Measurements from ENCODE around the gene USP10.
A peak's percentile ranks its signal among the peaks of the same experiment; 100 is the strongest.

USP10 gene

GRCh38 chr16:84775262-84775810, 75.5 kb downstream of the USP10 start:
- DNase-seq (ENCODE audit: low read depth) = no peak

- DNase-seq (ENCODE audit: low read depth) = no peak
These were observed 77.6 kb downstream of the USP10 start for GRCh38 chr16:84777435-84777834.

- no peak for DNase-seq (ENCODE audit: low read depth)
These were observed 78.9 kb downstream of the USP10 start for GRCh38 chr16:84778720-84779119.

GRCh38 chr16:84780063-84780462, 80.3 kb downstream of the USP10 start:
- no peak for DNase-seq (ENCODE audit: low read depth)

- DNase-seq (ENCODE audit: low read depth) = no peak
These were observed 81.0 kb downstream of the USP10 start for GRCh38 chr16:84780544-84781376.

GRCh38 chr16:84782846-84783245, 83.0 kb downstream of the USP10 start:
- DNase-seq (ENCODE audit: low read depth) = no peak

GRCh38 chr16:84785843-84786581, 86.2 kb downstream of the USP10 start:
- DNase-seq (ENCODE audit: low read depth) = no peak

- DNase-seq (ENCODE audit: low read depth) = no peak
These were observed 86.9 kb downstream of the USP10 start for GRCh38 chr16:84786605-84787262.

GRCh38 chr16:84787263-84787622, 87.4 kb downstream of the USP10 start:
- no peak for DNase-seq (ENCODE audit: low read depth)

- peak; percentile 59 for DNase-seq (ENCODE audit: low read depth)
These were observed 89.2 kb downstream of the USP10 start for GRCh38 chr16:84788920-84789391.

GRCh38 chr16:84789431-84789830, 89.6 kb downstream of the USP10 start:
- no peak for DNase-seq (ENCODE audit: low read depth)

GRCh38 chr16:84790301-84790700, 90.5 kb downstream of the USP10 start:
- DNase-seq (ENCODE audit: low read depth) = no peak

- no peak for DNase-seq (ENCODE audit: low read depth)
These were observed 91.3 kb downstream of the USP10 start for GRCh38 chr16:84791088-84791487.

- no peak for DNase-seq (ENCODE audit: low read depth)
These were observed 91.7 kb downstream of the USP10 start for GRCh38 chr16:84791501-84791900.

GRCh38 chr16:84794186-84794585, 94.4 kb downstream of the USP10 start:
- no peak for DNase-seq (ENCODE audit: low read depth)

- DNase-seq (ENCODE audit: low read depth) = no peak
These were observed 94.8 kb downstream of the USP10 start for GRCh38 chr16:84794626-84795025.

- peak; percentile 94 for DNase-seq (ENCODE audit: low read depth)
These were observed 95.7 kb downstream of the USP10 start for GRCh38 chr16:84795329-84796053.

- no peak for DNase-seq (ENCODE audit: low read depth)
These were observed 100.6 kb downstream of the USP10 start for GRCh38 chr16:84800158-84800978.

- DNase-seq (ENCODE audit: low read depth) = no peak
These were observed 103.3 kb downstream of the USP10 start for GRCh38 chr16:84803146-84803545.

- no peak for DNase-seq (ENCODE audit: low read depth)
These were observed 104.5 kb downstream of the USP10 start for GRCh38 chr16:84804326-84804725.

All from GM04504 (cell line).